Coronary artery (tissue), 2 donors: ENCODE measurements around the gene MAX.

Experiments used
- DNase-seq: peaks from one replicate; pipeline ENCODE4 v3.0.0-alpha.2; 2017; ENCODE audit warnings: low spot score
- H3K27ac ChIP-seq, 2 donors: fragments of 200-600 bp; sonication (generic); one replicate each; pipeline ENCODE4 v1.5.1; 2016 to 2019
- H3K4me3 ChIP-seq: fragments of 200-600 bp; sonication (generic); 2 replicates; pipeline ENCODE4 v1.5.1; 2016; ENCODE audit warnings: mild to moderate bottlenecking, moderate library complexity
- TF ChIP-seq, protein P1 (sequence below): fragments of 200-600 bp; sonication (generic); IDR thresholded peaks from one replicate; pipeline ENCODE4 v1.5.1; 2019; ENCODE audit warnings: antibody characterized with exemption

The MAX gene

DNA sequence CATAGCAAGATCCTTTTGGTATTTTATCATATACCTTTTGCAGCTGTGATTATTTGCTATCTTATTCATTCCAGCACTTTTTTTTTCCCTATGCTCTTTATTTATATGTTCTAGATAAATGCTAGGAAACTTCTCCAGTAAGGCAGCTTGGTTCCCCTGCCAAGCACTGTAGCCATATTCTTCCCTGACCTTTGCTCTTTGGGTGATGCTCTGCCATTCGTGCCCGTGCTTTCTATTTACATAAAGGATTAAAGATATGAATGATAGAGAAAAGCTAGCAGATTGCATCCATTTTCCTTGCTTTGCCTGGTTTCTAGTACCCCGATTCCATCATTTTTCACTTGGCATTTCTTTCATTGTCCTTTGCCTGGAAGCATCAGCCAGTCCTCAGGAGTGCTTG lies 73.4 kb downstream of the MAX start:
- TF ChIP-seq, protein P1, sequence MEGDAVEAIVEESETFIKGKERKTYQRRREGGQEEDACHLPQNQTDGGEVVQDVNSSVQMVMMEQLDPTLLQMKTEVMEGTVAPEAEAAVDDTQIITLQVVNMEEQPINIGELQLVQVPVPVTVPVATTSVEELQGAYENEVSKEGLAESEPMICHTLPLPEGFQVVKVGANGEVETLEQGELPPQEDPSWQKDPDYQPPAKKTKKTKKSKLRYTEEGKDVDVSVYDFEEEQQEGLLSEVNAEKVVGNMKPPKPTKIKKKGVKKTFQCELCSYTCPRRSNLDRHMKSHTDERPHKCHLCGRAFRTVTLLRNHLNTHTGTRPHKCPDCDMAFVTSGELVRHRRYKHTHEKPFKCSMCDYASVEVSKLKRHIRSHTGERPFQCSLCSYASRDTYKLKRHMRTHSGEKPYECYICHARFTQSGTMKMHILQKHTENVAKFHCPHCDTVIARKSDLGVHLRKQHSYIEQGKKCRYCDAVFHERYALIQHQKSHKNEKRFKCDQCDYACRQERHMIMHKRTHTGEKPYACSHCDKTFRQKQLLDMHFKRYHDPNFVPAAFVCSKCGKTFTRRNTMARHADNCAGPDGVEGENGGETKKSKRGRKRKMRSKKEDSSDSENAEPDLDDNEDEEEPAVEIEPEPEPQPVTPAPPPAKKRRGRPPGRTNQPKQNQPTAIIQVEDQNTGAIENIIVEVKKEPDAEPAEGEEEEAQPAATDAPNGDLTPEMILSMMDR: no peak
- no peak for DNase-seq
- Histone ChIP-seq H3K27ac (no peak overlapping the region), H3K4me3 (no peak overlapping the region)

DNA sequence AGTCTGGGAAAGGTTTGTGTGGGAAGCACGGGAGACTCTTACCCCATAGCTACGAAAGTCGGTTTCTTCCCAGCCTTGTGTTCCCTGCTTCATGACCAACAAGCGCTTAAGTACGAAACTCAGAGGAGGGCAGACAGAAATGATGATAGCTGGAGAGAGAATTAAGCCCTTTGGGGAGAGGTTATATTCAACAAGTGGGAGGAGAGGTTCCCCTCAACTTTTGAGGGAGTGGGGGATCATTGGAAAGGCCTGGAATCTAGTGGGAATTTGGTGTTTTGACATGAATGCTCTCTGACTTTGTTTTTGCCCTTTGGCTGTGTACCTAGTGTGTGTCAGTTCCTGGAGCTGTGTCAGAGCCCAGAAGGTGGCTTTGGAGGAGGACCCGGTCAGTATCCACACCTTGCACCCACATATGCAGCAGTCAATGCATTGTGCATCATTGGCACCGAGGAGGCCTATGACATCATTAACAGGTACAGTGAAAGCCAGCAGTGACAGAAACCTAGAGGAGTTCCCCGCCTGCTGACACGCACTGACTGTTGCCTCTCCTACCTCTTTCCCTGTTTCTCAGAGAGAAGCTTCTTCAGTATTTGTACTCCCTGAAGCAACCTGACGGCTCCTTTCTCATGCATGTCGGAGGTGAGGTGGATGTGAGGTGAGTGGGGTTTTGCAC lies 75.1 kb downstream of the MAX start:
- no peak overlapping the region for H3K27ac ChIP-seq
- TF ChIP-seq, protein P1: no peak
- DNase-seq: no peak
- H3K4me3 ChIP-seq: no peak overlapping the region

GRCh38 chr14:65026526-65026925 lies 75.8 kb downstream of the MAX start:
- TF ChIP-seq, protein P1: no peak
- Histone ChIP-seq H3K27ac (no peak overlapping the region), H3K4me3 (no peak overlapping the region)
- no peak for DNase-seq

GRCh38 chr14:65025818-65026217 lies 76.5 kb downstream of the MAX start:
- Histone ChIP-seq H3K4me3 (no peak overlapping the region), H3K27ac (no peak overlapping the region)
- no peak for DNase-seq
- TF ChIP-seq, protein P1: no peak
